GM18511 (cell line): ENCODE measurements around the gene DHCR7.

ENCODE experiments used
- ATAC-seq: cut with Tn5 transposase; IDR thresholded peaks from one replicate; pipeline ENCODE4 v1.9.1; 2021; ENCODE audit warnings: mild to moderate bottlenecking, moderate library complexity; ENCODE audit not compliant: unreplicated experiment

Gene DHCR7

DNA sequence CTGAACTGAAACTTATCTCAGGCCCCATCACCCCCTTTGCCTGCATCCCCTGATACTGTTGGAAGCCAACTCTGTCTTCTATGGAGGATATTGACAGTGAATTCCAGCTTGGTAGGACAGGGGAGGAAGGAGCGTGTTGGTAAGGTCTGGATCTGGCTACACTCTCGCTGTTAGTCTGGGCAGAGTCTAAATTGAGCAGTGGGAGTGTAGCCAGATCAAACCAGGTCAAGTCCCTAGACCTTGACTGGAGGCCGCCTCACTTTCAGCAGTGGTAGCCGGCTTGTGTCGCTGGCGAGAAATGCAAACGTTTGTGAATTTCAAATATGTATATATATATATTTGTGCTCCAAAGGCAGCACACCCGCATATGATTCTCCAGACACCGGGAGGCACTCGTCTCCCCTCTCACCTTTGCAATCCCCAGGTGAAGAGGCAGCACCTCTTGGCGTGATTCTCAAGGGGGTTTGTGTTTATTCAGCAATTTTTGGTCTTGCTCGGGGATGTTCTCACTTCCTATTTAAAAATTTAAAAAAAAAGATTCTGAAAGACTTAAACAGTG, 26.7 kb downstream of the DHCR7 start:
- no peak for ATAC-seq

DNA sequence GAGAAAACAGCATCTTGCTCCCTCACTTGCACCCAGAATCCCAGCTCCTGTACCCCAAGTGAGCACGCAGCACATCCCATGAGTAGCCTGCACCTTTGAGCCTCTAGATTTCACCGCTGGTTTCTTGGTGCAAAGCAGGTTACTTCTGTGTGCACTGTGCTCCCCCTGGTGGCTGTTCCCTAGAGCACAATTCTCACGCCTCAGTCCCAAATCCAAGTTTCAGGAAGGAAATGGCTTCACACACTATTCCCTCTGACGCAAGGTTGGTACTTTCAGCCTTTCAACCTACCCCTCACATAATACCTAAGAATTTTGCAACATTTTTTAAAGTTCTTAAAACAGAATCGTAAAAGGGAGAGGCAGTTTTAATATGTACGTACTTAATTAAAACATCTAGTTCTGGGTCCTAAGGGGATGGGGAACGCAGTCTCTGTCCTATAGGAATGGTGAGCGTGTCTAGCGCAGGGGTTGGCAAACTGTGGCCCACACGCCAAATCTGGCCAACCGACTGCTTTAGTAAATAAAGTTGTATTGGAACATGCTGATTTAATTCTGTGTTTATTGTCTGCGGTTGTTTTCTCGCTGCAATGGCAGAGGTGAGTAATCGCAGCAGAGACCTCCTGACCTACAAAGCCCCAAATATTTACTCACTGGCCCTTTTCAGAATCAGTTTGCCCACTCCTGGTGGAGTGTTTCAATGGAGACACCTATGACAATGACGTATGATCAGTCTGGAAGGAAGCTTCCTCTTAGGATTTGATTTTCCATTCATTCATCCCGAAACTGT, 27.5 kb downstream of the DHCR7 start:
- ATAC-seq, result no peak

DNA sequence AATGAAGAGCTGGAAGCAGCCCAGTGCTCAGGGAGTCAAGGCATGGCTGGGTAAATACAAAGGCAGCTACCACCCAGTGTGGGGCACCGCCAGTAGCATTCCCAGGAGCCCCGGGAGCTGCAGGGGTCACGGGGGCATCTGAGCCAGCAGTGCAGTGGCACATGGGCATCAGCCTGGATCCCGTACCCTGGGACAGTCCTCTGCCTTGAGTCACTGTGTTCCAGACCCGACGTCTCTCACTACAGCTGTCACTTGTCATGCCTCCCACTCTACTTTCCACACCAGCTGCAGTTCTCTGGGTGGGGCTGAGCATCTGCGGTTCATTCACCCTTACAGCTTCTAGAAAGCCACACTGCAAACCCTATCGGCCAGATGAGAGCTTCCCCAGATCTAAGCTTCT, 29.6 kb downstream of the DHCR7 start:
- ATAC-seq, result peak; percentile 77

DNA sequence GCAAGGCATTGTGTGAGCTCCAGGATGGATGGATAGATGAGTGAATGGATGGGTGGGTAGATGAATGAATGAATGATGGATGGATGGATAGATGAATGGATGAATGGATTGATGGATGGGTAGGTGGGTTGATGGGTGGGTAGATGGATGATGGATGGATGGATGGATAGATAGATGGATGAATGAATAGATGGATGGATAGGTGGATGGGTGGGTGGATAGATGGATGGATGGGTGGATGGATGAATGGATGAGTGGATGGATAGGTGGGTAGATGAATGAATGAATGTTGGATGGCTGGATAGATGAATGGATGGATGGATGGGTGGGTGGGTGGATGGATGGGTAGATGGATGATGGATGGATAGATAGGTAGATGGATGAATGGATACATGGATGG, 33.5 kb downstream of the DHCR7 start:
- no peak for ATAC-seq

DNA sequence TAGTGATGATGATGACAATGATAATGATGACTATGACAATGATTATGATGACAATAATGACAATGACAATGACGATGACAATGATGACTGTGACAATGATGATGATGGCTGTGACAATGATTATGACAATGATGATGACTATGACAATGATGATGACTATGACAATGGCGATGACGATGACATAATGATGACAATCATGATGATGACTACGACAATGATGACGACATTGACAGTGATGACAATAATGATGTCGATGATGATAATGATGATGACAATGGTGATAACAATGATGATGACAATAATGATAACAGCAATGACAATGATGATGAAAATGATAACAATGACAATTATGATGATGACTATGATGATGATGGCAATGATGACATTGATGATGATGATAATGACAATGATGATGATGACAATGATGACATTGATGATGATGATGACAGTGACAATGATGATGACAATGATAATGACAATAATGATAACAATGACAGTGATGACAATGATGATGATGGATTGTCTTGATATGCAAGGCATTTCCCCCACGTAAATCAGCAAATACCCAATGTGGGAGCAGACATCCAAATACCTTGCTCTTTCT, 37.7 kb downstream of the DHCR7 start:
- no peak for ATAC-seq

DNA sequence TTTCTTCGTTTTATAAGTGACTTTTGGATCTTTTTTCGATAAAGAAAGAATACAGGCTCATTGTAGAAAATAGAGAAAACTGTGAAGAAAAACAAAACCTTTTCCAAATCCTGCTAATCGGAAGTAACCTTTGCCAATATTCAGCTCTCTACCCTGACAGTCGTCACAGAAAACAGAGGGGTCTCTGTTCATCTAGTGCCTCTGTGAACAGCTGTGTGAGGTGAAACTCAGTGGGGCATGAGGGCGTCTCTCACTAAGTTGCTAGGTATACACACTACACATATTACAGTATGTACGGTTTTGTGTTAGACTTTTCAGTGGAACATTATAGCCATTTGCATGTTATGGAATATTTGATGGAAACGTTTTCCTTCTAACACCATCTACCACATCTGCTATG, 39.4 kb downstream of the DHCR7 start:
- ATAC-seq, result no peak

DNA sequence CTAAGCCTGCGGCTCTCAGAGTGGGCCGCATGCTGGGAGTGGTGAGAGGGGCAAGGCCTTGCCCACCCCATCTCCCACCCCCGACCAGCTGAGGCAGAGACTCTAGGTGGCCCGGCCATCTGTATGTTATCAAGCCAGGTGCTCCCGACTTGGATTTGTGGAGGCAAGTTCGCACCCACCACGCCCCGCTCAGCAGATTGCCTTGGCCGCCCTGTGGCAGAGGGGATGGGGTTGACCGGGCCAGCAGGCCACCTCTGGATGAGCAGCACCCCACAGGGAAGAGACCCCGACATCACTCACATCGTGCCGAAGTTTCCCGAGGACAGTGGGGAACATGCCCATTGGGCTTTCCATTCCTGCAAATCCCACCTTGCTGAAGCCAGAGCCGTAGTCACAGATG, 40.8 kb downstream of the DHCR7 start:
- ATAC-seq, result no peak

DNA sequence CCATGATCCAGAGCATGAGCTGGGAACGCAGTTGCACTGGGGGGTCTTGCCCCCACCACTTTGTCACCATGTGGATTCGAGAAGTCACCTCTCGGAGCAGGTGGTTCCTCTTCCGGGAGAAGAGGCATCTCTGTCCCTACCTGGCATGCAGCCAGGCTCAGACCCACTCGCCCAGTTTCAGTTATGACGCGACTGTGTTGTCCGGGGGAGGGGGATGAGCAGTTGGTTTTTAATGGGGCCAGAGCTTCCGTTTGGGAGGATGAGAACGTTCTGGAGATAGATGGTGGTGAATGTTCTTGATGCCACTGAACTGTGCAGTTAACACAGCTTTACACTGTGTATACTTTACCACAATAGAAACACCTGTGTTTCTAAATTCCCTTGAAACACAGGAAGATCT, 41.5 kb downstream of the DHCR7 start:
- no peak for ATAC-seq

DNA sequence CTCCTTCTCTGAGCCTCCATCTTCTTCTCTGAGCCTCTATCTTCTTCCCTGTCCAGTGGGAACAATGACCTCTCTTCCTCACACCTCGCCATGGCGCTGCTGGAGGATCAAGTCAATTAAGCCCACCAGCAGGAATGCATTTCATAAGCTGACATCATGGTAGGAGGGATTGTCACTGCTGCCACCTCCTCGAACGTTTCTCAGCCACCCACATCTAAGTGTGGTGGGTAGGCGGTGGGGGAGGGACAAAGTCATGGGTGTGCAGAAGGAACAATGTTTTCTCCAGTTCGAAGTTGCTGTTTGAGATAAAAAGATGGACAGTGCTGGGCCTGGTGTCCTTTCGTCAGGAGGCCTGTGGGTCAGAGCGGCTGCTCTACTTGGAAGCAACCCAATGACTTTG, 44.0 kb downstream of the DHCR7 start:
- ATAC-seq, result no peak

DNA sequence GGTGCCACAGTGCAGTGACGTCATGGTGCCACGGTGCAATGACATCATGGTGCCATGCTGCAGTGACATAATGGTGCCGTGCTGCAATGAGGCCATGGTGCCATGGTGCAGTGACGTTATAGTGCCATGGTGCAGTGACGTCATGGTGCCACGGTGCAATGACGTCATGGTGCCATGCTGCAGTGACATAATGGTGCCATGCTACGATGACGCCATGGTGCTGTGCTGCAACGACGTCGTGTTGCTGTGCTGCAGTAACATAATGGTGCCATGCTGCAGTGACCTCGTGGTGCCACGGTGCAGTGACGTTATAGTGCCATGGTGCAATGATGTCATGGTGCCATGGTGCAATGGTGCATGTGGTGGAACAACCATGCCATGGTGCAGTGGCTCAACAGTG, 45.3 kb downstream of the DHCR7 start:
- no peak for ATAC-seq

DNA sequence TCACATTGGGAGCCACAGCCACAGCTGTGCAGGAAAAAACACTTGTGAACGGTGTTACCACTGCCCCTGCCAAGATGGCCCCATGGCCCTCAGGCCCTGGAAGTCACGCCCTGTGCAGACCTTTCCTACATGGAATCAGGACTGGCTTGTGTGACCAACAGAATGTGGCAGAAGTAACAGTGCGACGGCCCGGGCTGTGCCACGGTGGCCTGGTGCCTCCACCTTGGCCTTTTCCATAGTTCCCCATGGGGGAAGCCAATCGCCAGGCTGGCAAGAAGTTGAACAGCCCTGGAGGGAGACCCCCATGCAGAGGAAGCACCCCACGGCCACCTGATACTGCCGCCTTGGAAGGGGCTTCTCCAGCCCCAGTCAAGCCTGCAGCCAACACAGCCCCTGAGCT, 48.0 kb downstream of the DHCR7 start:
- no peak for ATAC-seq

DNA sequence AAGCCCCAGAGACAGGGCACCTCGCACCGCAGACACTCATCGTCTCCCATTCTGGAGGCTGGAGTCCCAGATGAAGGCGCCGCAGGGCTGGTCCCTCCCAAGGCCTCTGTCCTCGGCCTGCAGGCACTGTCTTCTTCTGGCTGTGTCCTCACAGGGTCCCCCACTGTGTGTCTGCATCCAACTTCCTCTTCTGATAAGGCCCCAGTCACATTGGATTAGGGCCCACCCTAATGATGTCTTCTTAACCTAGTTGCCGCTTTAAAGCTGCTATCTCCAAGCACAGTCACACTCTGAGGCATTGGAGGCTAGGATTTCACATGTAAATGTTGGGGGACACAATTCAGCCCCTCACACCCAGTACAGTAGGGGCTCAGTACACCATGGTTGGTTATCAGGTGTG, 48.9 kb downstream of the DHCR7 start:
- ATAC-seq, result no peak

DNA sequence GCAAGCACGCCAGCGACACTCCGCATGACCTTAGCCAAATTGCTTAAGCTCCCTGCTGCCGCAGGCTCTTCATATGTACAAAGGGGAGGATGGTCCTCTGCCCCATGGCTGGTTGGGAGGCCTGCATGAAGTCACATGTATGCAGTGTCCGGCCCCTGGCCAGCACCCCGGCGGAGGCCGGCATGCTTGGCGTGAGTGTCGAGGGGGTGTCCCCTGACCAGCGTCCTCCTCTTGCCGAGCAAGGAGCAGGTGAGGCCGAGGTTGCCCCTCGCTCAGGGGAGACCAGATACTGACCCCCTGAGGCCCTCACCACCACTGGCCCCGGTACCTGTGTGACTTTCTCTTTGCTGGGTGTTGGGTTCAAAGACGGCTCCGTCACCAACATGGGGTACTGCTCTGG, 50.2 kb downstream of the DHCR7 start:
- ATAC-seq, result no peak

DNA sequence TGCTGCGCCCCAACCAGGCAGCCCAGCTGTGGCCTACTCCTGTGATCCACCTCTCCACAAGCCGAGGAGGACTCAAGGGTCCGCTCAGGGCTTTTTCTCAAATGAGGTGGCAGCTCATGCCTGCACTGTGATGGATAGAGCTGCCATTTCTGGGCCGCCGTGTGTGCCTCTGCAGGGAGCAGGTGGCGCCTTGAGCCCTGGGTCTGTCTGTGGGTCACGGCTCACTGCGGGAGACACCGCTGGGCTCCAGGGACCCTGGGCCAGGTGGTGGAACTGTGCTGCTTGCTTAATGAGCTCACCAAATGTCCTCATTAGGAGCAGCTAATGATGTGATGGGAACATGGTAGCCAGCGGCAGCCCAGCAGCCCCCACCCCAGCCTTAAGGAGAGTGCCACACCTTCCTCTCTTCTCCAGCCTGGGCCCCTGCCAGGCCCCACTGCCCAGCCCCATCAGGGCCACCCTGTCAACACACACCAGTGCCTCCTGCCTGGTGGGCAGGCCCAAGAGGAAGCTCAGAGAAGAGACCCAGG, 50.8 kb downstream of the DHCR7 start:
- ATAC-seq, result no peak

DNA sequence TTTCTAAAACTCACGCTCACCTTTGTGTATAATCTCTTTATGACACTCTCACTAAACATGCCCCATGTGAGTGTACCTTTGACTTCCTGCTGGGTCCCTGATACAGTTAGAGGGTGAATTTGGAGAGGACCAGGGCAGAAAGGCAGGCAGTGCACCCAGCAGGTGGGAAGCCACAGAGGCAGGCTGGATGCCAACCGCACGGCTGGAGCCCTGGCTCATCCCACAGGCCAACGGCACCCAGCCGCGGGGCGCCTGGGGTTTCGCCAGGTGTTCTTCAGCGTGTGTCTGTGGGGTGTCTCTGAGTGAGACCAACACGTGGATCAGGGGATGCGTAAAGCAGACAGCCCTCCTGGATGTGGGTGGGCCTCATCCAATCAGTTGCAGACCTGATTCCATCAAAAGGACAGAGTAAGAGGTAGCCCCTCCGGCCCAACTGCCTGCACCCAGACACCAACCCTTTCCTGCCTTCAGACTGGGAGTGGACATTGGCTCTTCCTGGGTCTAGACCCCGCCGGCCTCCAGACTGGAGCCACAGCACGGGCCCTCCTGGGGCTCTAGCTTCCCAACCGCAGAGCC, 51.6 kb downstream of the DHCR7 start:
- no peak for ATAC-seq

DNA sequence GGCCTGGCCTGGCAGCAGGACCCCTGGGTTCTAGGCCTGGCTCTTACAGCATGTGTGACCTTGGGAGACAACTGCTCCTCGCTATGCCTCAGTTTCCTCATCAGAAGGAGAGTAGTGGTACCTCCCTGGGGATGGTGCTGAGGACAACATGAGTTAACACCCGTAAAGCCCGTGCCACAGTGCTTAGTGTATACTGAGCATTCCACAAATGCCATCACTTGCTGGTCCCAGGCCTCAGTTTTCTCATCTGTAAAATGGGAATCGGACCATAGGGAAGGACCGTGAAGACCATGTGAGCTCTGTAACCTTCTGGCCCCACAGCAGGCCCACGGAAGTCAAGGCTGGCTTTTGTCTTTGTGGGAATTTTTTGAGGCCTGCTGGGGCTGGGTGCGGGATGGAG, 52.4 kb downstream of the DHCR7 start:
- ATAC-seq, result no peak

DNA sequence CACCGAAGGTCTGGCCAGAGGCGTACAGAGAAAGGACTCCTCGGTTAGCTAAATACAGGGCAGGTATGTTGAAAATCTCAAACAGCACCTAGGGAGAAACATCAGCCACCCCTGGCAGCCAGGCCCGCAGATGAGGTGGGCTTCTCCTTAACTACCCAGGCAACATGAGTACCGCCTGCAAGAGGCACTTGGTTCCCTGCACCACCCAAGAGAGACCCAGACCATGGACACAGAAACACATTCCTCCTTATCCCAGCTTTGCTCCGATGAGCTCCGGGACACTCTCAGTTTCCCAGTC, 53.0 kb downstream of the DHCR7 start:
- no peak for ATAC-seq

DNA sequence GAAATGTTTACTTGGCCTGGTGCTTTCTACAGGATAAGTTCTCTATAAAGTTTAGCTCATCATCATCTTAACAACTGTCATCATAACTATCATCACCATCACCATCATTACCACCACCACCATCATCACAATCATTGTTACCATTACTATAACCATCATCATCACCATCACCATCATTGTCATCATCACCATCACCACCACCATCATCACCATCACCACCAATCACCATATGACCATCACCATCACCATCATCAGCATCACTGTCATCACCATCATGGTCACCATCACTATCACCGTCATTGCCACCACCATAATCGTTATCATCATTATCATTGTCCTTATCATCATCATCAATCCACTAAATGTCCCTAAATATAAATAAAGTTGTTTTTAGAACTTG, 54.9 kb downstream of the DHCR7 start:
- no peak for ATAC-seq

DNA sequence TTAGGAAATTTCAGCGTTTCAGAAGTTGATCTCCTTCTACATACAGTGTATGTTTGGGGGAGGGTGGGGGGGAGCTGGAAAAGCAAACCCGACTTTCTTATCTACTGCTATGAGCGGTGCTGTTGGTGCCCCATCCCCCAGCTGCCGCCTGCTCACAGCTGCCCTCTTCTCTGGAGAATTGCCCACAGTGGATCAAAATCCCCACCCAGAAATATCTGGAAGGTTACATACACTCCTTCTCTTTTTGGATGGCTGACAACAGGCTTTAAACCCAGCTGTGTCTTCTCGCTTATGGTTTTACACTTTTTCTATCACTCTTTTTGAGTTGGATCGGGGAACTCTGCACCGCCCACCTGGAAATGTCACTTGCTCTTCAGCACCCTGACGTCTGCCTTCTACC, 56.4 kb downstream of the DHCR7 start:
- no peak for ATAC-seq

DNA sequence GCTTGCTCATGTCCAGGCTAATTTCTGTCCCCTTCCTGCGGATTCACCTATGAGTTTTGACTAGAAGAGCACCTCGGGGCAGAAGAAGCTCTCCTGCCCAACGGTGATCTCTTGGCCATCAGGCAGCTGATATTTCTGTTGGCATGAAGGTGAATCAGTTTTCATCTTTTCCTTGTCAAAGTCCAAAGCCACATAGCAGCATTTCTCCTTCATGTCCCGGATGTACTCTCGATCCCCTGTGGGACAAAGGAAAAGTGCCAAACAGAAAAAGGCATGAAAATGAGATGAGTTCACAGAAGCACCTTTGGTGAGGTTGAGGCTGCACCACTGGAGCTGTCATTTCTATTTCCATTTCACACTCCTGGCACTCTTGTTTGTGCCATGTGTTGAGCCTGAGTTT, 56.8 kb downstream of the DHCR7 start:
- ATAC-seq, result no peak

DNA sequence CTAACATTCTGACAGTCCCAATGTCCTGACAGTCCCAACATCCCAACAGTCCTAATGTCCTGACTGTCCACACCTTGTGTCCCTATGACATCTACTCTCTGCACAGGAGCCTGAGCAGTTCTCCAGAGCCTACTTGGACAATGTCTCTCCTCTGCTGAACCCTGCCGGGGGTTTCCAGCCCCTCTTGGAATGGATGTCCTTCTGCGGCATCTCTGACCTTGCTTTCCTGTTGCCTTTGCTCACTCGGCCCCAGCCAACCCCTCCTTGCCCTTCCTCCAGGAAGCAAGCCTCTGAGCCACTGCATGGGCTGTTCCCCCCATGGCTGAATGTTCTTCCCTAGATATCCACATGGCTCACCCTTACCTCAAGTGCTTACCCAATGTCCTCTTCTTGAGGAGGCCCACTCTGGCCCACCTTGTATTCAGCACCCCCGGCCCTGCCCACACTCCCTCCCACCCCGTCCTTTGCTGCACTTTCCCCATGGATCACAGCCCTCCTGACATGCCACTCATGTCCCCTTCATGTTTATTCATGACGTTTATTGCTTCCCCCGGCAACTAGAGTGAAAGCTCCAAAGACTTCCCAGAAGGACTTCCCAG, 59.5 kb downstream of the DHCR7 start:
- ATAC-seq, result no peak
